ENCODE results near the gene MYOCOS.

DNA sequence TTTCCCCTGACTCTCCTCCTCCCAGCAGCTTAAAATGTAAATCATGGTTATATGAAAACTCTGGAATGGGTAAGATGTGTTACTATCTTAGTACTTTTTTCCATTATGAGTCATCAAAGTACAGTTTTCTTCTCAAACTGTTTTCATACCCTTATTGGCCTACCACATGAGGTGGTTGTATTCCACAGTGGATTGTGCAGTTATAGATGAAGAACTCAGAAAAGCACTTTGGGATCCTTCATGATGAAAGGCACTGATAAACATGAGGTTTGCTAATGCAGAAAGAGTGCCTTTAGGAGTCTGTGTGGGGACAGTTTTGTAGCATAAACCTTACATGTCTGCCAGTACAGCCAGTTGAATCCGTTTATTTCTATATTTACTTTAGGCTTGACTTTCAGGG is 32.0 kb upstream of the MYOCOS start:
- TF ChIP-seq, protein P1, sequence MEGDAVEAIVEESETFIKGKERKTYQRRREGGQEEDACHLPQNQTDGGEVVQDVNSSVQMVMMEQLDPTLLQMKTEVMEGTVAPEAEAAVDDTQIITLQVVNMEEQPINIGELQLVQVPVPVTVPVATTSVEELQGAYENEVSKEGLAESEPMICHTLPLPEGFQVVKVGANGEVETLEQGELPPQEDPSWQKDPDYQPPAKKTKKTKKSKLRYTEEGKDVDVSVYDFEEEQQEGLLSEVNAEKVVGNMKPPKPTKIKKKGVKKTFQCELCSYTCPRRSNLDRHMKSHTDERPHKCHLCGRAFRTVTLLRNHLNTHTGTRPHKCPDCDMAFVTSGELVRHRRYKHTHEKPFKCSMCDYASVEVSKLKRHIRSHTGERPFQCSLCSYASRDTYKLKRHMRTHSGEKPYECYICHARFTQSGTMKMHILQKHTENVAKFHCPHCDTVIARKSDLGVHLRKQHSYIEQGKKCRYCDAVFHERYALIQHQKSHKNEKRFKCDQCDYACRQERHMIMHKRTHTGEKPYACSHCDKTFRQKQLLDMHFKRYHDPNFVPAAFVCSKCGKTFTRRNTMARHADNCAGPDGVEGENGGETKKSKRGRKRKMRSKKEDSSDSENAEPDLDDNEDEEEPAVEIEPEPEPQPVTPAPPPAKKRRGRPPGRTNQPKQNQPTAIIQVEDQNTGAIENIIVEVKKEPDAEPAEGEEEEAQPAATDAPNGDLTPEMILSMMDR (IDR thresholded peaks at IDR 0.05; ENCODE audit: low read depth, low read length, poor library complexity, severe bottlenecking), result no peak
- TF ChIP-seq EZH2phosphoT487 (IDR thresholded peaks at IDR 0.05; ENCODE audit: borderline replicate concordance, low read length), result no peak
